H7 (cell line): Measurements from ENCODE around the gene CASP8. TPM values are rescaled to one million over a fixed set of nuclear protein-coding genes. Genes with fewer than 3 reads are reported as not detected.

ENCODE experiments used
- DNase-seq: peaks from one replicate; pipeline ENCODE4 v3.0.0; 2012
- H3K27me3 ChIP-seq: 2 replicates; pipeline ENCODE4 v1.6.0; 2011; ENCODE audit warnings: mild to moderate bottlenecking, low read length; ENCODE audit not compliant: control insufficient read depth, insufficient read depth
- H3K36me3 ChIP-seq: replicated peaks from 2 replicates; pipeline ENCODE4 v1.5.1; 2011; ENCODE audit warnings: low read length; ENCODE audit not compliant: control insufficient read depth, insufficient read depth
- H3K4me3 ChIP-seq: 2 replicates; pipeline ENCODE4 v1.5.1; 2011; ENCODE audit warnings: low read depth, mild to moderate bottlenecking, control low read depth, low read length, moderate library complexity; ENCODE audit not compliant: insufficient read depth
- total RNA-seq: library from RNA; depleted of rRNA; stranded (reverse); fragments of >200 nt; shearing (Covaris generic); gene quantifications from 2 replicates; pipeline ENCODE4 v1.2.3, GENCODE V29; 2014; rRNA removed

CASP8 gene
- total RNA-seq, 1 experiment from 2014 or later, result 16.9 TPM

- no peaks in the 10 kb centered on the region for H3K36me3 ChIP-seq
- DNase-seq, result no peak
- no peak overlapping the region for H3K4me3 ChIP-seq
- H3K27me3 ChIP-seq, result no peaks in the 10 kb centered on the region
These were observed 59.9 kb downstream of the CASP8 start for GRCh38 chr2:201320257-201320656.

GRCh38 chr2:201320701-201321100, 60.4 kb downstream of the CASP8 start:
- no peak for DNase-seq
- H3K27me3 ChIP-seq, result no peaks in the 10 kb centered on the region
- H3K36me3 ChIP-seq, result no peaks in the 10 kb centered on the region
- H3K4me3 ChIP-seq, result no peak overlapping the region

GRCh38 chr2:201322772-201323171, 62.4 kb downstream of the CASP8 start:
- no peak for DNase-seq
- Histone ChIP-seq H3K36me3 (no peaks in the 10 kb centered on the region), H3K27me3 (no peaks in the 10 kb centered on the region), H3K4me3 (no peak overlapping the region)

GRCh38 chr2:201327678-201328077, 67.3 kb downstream of the CASP8 start:
- Histone ChIP-seq H3K36me3 (no peaks in the 10 kb centered on the region), H3K4me3 (no peak overlapping the region), H3K27me3 (no peaks in the 10 kb centered on the region)
- DNase-seq, result no peak

- Histone ChIP-seq H3K27me3 (no peaks in the 10 kb centered on the region), H3K36me3 (no peaks in the 10 kb centered on the region), H3K4me3 (no peak overlapping the region)
- no peak for DNase-seq
These were observed 69.1 kb downstream of the CASP8 start for GRCh38 chr2:201329409-201329808.

Other genes starting within 250 kb of the CASP8 start
- gene HYCC2, start 188.9 kb upstream of the CASP8 start, total RNA-seq, result 5.7 and 6.8 TPM in 2 replicates
- 45.7 and 56.7 TPM in 2 replicates for gene NDUFB3, start 188.5 kb upstream of the CASP8 start, total RNA-seq
- gene CFLAR, start 144.4 kb upstream of the CASP8 start, total RNA-seq, result 9.0 and 18.3 TPM in 2 replicates
- gene CASP10, start 77.4 kb upstream of the CASP8 start, total RNA-seq, result 5.1 and 5.4 TPM in 2 replicates
- gene FLACC1, start 96.8 kb downstream of the CASP8 start, total RNA-seq, result not detected in 2 replicates
- 9.0 and 11.4 TPM in 2 replicates for gene TRAK2, start 190.9 kb downstream of the CASP8 start, total RNA-seq
- 45.9 and 49.1 TPM in 2 replicates for gene STRADB, start 191.2 kb downstream of the CASP8 start, total RNA-seq